Measurements from ENCODE around the gene CCL17.
"Not testable (repeated sequence)": the region's sequence is repeated elsewhere in the genome, so short reads cannot be mapped to it uniquely, and the experiment has no call there.

Gene CCL17

GRCh38 chr16:57396786-57397185 lies 7.8 kb upstream of the CCL17 start:
- no peak for DNase-seq (ENCODE audit: low read depth in 2 of 2)

- not testable (repeated sequence) for DNase-seq (ENCODE audit: low read depth in 2 of 2)
These were observed 7.1 kb upstream of the CCL17 start for GRCh38 chr16:57397493-57397892.

- no peak for DNase-seq (ENCODE audit: low read depth in 2 of 2)
These were observed 2.5 kb upstream of the CCL17 start for GRCh38 chr16:57401943-57402640.

GRCh38 chr16:57405097-57405496 lies 530 bp downstream of the CCL17 start:
- DNase-seq (ENCODE audit: low read depth in 2 of 2): no peak

- DNase-seq (ENCODE audit: low read depth in 2 of 2): no peak
These were observed 2.3 kb downstream of the CCL17 start for GRCh38 chr16:57406881-57407280.

GRCh38 chr16:57407521-57408353 lies 3.2 kb downstream of the CCL17 start:
- DNase-seq (ENCODE audit: low read depth in 2 of 2): no peak

- DNase-seq (ENCODE audit: low read depth in 2 of 2): no peak
These were observed 4.5 kb downstream of the CCL17 start for GRCh38 chr16:57409065-57409464.

- no peak for DNase-seq (ENCODE audit: low read depth in 2 of 2)
These were observed 5.5 kb downstream of the CCL17 start for GRCh38 chr16:57409870-57410587.

- DNase-seq (ENCODE audit: low read depth in 2 of 2): no peak
These were observed 6.9 kb downstream of the CCL17 start for GRCh38 chr16:57411362-57411976.

GRCh38 chr16:57412584-57412983 lies 8.0 kb downstream of the CCL17 start:
- DNase-seq (ENCODE audit: low read depth in 2 of 2): no peak

- DNase-seq (ENCODE audit: low read depth in 2 of 2): no peak
These were observed 8.7 kb downstream of the CCL17 start for GRCh38 chr16:57413301-57413730.

- no peak for DNase-seq (ENCODE audit: low read depth in 2 of 2)
These were observed 9.2 kb downstream of the CCL17 start for GRCh38 chr16:57413733-57414132.

GRCh38 chr16:57416084-57416483 lies 11.5 kb downstream of the CCL17 start:
- DNase-seq (ENCODE audit: low read depth in 2 of 2): no peak

GRCh38 chr16:57419506-57419905 lies 14.9 kb downstream of the CCL17 start:
- DNase-seq (ENCODE audit: low read depth in 2 of 2): no peak

GRCh38 chr16:57422026-57422944 lies 17.7 kb downstream of the CCL17 start:
- no peak for DNase-seq (ENCODE audit: low read depth in 2 of 2)

GRCh38 chr16:57423152-57423551 lies 18.6 kb downstream of the CCL17 start:
- DNase-seq (ENCODE audit: low read depth in 2 of 2): no peak

GRCh38 chr16:57424583-57424982 lies 20.0 kb downstream of the CCL17 start:
- no peak for DNase-seq (ENCODE audit: low read depth in 2 of 2)

- DNase-seq (ENCODE audit: low read depth in 2 of 2): no peak
These were observed 21.8 kb downstream of the CCL17 start for GRCh38 chr16:57426356-57426755.

- DNase-seq (ENCODE audit: low read depth in 2 of 2): no peak
These were observed 22.7 kb downstream of the CCL17 start for GRCh38 chr16:57427307-57427706.

- no peak for DNase-seq (ENCODE audit: low read depth in 2 of 2)
These were observed 23.3 kb downstream of the CCL17 start for GRCh38 chr16:57427824-57428223.

GRCh38 chr16:57430955-57431354 lies 26.4 kb downstream of the CCL17 start:
- DNase-seq (ENCODE audit: low read depth in 2 of 2): no peak
